ENCODE data around the gene ASF1B.
"Not testable (repeated sequence)": the region's sequence is repeated elsewhere in the genome, so short reads cannot be mapped to it uniquely, and the experiment has no call there.

The ASF1B gene

GRCh38 chr19:14160017-14160703 is 23.8 kb upstream of the ASF1B start:
- no peak for DNase-seq (ENCODE audit: low read depth, low spot score)

DNA sequence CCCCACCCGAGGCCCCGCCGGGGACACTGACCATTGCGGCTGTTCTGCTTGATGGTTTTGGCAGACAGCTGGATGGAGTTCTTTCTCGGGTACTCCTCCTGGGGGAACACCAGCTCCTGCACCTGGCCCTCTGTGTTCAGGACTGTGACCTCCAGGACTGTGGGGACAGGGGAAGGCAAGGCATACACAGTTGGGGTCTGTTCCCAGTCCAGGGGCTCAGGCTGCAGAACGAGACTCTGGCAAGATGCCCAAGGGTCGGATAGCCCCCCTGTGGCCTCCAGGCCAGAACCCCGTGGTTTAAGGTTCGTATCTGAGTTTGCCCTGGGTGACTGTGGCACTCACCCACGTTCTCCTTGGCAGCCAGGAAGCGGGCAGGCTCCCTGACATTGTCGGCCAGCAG is 22.7 kb upstream of the ASF1B start:
- no peak for DNase-seq (ENCODE audit: low read depth, low spot score)

DNA sequence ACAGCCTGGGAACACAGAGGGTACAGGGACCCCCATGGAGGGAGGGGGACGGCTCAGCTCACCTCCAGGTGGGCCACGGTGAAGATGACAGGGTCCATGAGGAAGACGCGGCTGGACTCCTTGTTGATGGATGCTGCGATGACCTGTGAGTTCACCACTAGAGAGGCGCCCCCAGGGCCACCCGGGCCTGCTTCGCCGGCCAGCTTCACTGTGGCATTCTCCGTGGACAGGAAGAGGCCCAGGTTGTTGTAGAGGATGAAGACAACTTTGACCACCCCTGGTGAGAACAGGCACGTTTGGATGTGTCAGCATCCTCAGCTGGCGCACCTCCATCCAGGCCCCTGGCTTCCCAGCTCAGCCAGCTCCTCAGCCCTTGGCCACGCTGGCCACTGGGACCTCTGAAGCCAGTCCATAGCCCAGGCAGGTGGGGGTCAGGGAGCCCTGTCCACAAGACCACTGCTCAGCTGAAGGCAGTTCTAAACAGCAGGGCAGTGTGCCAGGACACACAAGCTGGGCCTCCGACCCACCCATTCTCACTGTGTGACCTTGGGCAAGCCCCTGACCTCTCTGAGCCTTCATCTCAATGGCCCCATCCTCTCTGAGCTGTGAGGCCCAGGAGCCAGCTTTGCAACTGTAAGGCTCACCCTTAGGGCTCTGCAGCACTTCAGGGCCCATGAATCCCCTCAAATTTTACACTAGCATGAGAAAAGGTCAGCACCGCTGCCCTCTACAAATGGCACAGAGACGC is 22.1 kb upstream of the ASF1B start:
- DNase-seq (ENCODE audit: low read depth, low spot score), result no peak

DNA sequence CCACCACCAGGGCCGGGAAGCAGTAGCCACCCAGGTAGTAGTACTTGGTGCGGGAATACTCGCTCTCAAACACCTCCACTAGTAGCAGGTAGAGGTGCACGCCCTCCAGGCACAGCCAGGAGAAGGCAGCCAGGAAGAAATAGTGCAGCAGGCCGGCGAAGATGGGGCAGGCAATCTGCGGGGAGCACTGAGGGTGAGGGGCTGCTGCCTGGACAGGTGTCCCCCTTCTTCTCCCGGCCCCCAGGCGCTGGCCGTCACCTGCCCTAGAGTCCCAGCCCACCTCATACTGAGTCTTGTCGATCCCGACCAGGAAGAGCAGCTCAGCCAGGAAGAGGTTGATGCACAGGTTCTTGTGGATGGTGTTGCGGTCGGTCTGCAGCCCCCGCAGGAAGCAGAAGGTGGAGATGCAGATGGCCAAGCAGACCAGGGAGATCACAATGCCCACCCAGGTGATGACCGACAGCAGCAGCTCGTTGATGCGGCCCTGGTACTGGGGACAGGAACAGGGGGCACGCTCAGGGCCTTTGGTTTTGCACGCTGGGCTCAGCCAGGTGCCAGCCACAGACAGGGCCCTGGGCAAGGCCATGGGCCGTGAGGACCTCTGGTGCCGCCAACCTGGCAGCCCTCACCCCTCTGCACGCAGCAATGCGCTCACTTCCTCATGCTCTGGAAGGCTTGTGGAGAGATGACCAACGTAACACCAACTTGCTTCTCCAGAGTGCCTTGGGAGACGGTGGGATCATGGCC is 20.8 kb upstream of the ASF1B start:
- DNase-seq (ENCODE audit: low read depth, low spot score), result no peak

DNA sequence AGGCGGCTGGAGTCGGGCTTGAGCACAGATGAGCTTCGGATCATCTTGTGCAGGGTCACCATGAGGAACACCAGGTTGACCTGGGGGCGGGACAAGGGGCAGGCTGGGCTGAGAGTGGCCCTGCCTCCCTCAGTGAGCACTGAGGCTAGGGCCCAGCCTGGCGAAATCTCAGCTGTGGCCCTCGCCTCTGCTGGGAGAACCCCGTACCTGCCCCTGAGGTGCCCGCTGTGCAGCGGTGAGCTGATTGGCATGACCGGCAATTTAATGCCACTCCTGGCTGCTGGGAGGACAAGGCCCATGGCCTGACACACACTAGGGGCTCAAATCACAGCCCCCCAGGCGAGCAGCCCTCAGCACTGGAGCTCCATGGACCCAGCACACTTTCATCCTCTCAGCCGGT is 19.7 kb upstream of the ASF1B start:
- DNase-seq (ENCODE audit: low read depth, low spot score), result no peak

DNA sequence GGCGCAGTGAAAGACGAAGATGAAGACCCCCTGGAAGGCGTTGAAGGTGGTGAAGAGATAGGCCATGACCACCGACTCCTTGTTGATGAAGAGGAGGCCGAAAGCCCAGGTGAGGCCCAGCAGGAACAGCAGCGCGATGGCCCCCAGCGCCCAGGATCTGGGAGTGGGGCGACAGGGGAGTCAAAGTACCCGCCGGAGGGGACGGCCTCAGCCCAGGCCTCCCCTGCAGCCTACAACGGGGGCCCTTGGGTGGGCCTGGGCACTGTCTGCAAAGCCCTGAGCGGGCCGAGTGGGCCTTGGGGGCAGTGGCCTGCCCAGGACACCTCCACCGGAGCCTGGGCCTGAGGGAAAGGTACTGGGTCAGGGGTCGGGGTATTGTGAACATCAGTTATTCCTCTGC is 19.0 kb upstream of the ASF1B start:
- no peak for DNase-seq (ENCODE audit: low read depth, low spot score)

GRCh38 chr19:14152713-14153112 is 16.3 kb upstream of the ASF1B start:
- no peak for DNase-seq (ENCODE audit: low read depth, low spot score)

DNA sequence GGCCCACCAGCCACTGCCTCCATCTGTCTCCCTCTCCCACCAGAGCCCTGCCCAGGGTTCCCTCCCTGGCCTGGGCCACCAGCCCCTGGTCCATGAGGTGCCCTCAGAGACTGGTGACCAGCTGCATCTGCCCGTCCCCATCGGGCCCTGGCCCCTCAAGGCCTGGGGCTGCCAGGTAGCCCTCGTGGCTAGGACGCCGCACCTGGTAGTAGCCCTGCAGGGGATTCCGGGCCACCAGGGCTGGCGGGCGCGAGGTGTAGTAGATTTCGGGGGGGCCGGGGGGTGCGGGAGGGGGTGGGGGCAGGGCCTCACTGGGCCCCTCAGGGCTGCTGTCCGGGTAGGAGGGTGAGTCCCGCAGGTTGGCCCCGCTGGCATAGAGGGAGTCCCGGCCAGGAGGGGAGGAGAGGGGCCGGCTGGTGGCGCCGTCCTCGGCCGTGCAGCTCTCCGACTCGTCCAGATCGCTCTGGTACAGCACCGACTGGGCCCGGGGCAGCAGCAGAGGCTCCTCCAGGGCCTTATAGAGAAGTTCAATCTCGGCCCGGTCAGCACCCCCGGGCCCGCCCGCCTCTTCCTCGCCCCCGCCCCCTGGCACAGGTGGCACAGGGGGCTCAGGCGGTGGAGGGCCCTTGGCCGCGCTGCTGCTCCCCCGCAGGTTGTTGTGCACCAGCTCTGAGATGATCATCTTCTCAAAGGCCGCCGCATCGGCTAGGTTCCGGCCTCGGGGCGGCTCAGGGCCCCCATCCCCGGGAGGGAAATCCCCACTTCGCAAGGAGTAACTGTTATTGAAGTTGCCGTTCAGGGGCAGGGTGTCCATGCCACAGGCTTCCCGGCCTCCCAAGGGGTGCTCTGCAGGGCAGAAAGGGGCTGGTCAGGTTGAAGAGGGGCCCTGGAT is 14.6 kb upstream of the ASF1B start:
- DNase-seq (ENCODE audit: low read depth, low spot score), result no peak

- no peak for DNase-seq (ENCODE audit: low read depth, low spot score)
Measured at GRCh38 chr19:14150041-14150769, 13.8 kb upstream of the ASF1B start.

- no peak for DNase-seq (ENCODE audit: low read depth, low spot score)
Measured at GRCh38 chr19:14149509-14149994, 13.2 kb upstream of the ASF1B start.

DNA sequence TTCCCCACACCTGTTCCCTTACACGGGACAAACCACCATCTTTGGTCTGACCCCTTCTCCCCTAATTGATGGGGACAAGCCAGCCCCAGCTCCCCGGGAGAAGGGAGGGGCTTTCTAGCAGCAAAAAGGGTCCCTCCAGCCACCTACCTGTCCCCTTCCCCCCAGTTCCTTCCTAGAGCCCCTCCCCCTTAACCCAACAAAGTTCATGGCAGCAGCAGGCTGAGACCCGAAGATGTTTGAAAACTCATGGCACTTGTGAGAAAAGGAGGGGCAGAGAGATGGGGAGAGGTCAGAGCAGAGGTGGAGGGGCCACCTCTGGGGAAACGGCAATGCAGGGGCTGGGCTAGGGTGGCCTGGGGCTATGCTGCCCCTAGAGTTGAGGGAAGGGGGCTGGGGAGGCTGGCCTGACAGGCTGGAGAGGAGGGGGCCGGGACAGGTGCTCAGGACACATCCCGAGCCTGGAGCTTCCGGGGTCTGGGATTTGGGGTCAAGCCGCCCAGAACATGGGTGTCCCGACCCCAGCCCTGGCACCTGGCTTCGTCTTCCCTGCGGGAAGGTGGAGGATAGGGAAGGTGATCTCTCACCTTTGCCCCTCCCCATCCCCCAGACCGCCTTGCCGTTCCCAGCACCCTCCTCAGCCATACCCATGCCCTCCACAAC is 12.5 kb upstream of the ASF1B start:
- no peak for DNase-seq (ENCODE audit: low read depth, low spot score)

- peak; percentile 23 for DNase-seq (ENCODE audit: low read depth, low spot score)
Measured at GRCh38 chr19:14147797-14148605, 11.6 kb upstream of the ASF1B start.

GRCh38 chr19:14146789-14147216 is 10.4 kb upstream of the ASF1B start:
- no peak for DNase-seq (ENCODE audit: low read depth, low spot score)

GRCh38 chr19:14146169-14146568 is 9.8 kb upstream of the ASF1B start:
- not testable (repeated sequence) for DNase-seq (ENCODE audit: low read depth, low spot score)

DNA sequence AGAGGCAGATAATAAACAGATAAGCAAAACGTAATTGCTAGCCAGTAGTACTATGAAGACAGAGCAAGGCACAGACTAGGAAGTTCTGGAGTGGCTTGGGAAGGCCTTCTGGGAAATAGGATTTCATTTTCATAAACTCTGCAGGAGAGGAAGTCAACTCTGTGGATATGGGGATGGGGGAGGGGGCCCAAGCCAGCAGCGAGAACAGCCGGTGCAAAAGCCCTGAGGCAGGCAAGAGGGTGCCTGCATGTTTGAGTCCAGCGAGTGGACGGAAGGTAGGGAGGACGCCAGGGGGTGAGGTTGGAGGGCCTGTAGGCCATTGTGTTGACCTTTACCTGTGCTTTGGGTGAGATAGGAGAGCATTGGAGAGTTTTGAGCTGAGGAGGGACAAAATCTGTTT is 9.0 kb upstream of the ASF1B start:
- no peak for DNase-seq (ENCODE audit: low read depth, low spot score)

- DNase-seq (ENCODE audit: low read depth, low spot score), result no peak
Measured at GRCh38 chr19:14142262-14143190, 6.1 kb upstream of the ASF1B start.

DNA sequence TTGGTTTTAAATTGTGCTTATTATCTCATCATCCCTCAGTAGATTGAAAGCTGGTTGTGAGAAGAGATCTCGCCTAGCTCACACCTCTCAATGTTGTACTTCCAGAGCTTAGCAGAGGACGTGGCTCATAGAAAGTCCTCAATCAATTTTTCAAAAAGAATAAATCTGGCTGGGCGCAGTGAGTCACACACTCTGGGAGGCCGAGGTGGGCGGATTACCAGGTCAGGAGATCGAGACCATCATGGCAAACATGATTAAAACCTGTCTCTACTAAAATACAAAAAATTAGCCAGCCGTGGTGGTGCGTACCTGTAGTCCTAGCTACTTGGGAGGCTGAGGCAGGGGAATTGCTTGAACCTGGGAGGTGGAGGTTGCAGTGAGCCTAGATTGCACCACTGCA is 4.7 kb upstream of the ASF1B start:
- no peak for DNase-seq (ENCODE audit: low read depth, low spot score)

DNA sequence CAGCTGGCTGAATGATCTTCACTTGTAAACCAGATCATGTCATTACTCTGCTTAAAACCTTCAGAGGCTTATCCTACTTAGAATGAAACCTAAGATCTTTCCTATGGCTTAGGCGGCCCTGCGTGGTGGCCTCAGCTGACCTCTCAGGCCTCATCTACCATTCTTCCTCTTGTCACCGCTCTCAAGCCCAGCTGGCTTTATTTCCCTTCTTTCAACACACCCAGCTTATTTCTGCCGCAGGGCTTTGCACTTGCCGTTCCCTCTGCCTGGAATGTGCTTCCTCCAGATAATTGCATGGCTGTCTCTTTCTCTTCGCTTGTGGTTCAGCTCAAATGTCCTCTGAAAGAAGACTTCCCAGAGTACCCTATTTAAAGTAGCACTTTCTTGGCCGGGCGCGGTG is 3.6 kb upstream of the ASF1B start:
- no peak for DNase-seq (ENCODE audit: low read depth, low spot score)
